SK-N-SH (cell line): ENCODE data around the gene TEKT1. TPM values are rescaled to one million over a fixed set of nuclear protein-coding genes. Genes with fewer than 3 reads are reported as not detected.

Experiments used
- CTCF ChIA-PET: fragments of 300-600, 350-600 bp; formaldehyde crosslinking; extraction: SDS; loops from one replicate; lab custom pipeline; 2021; lab: Yijun Ruan, JAX
- POLR2A ChIA-PET: fragments of 350-600 bp; sonication (Branson Sonifier 250); formaldehyde crosslinking; extraction: SDS; loops from one replicate; lab custom pipeline; 2020; ENCODE audit warnings: antibody characterized with exemption, inconsistent platforms; lab: Yijun Ruan, JAX
- DNase-seq: peaks from one replicate; pipeline ENCODE4 v3.0.0; 2012
- H2AFZ ChIP-seq: fragments of 200-600 bp; sonication (generic); 2 replicates; pipeline ENCODE4 v1.8.1; 2016; ENCODE audit warnings: antibody characterized with exemption, mild to moderate bottlenecking, low read depth
- H3F3A ChIP-seq: fragments of 200-600 bp; sonication (generic); replicated peaks from 2 replicates; pipeline ENCODE3; 2016; ENCODE audit warnings: antibody characterized with exemption, mild to moderate bottlenecking; ENCODE audit not compliant: insufficient read depth
- H3K27ac ChIP-seq, 2 experiments: fragments of 200-500 bp in 1 of 2; fragments of 200-600 bp in 1 of 2; sonication (Bioruptor generic) in 1 of 2; sonication (generic), shearing (Covaris generic) in 1 of 2; 2 replicates each; pipeline versions ENCODE4 v1.5.1 to v1.6.1; 2014 to 2016; ENCODE audit warnings: low read depth in 2 of 2, inconsistent platforms in 1 of 2, low read length in 1 of 2, mild to moderate bottlenecking in 1 of 2, mixed read lengths in 1 of 2
- H3K27me3 ChIP-seq: fragments of 200-600 bp; sonication (generic), shearing (Covaris generic); 2 replicates; pipeline ENCODE4 v1.6.1; 2016; ENCODE audit warnings: mixed run types; ENCODE audit not compliant: insufficient read depth
- H3K36me3 ChIP-seq, 2 experiments: fragments of 200-500 bp in 1 of 2; fragments of 200-600 bp in 1 of 2; sonication (Bioruptor generic) in 1 of 2; sonication (generic) in 1 of 2; replicated peaks in 1 of 2; 2 replicates each; pipeline versions ENCODE3 to v1.5.1; 2014 to 2016; ENCODE audit warnings: low read length in 1 of 2, mild to moderate bottlenecking in 1 of 2; ENCODE audit not compliant: insufficient read depth in 2 of 2, control insufficient read depth in 1 of 2
- H3K4me1 ChIP-seq, 2 experiments: fragments of 200-500 bp in 1 of 2; fragments of 200-600 bp in 1 of 2; sonication (Bioruptor generic) in 1 of 2; sonication (generic), shearing (Covaris generic) in 1 of 2; 2 replicates each; pipeline versions ENCODE4 v1.5.1 to v1.6.1; 2014 to 2016; ENCODE audit warnings: low read depth in 1 of 2, low read length in 1 of 2, mixed run types in 1 of 2; ENCODE audit not compliant: insufficient read depth in 2 of 2, control insufficient read depth in 1 of 2
- H3K4me2 ChIP-seq: fragments of 200-600 bp; sonication (generic), shearing (Covaris generic); 2 replicates; pipeline ENCODE4 v1.6.1; 2017; ENCODE audit warnings: mixed run types
- H3K4me3 ChIP-seq, 2 experiments: fragments of 200-500 bp in 1 of 2; fragments of 200-600 bp in 1 of 2; sonication (Bioruptor generic) in 1 of 2; sonication (generic), shearing (Covaris generic) in 1 of 2; 2 replicates each; pipeline versions ENCODE4 v1.5.1 to v1.8.1; 2014 to 2016; ENCODE audit warnings: low read depth in 2 of 2, inconsistent platforms in 1 of 2, low read length in 1 of 2, mild to moderate bottlenecking in 1 of 2, mixed read lengths in 1 of 2, moderate library complexity in 1 of 2
- H3K79me2 ChIP-seq: fragments of 200-600 bp; sonication (generic); 2 replicates; pipeline ENCODE4 v1.8.1; 2017; ENCODE audit warnings: mild to moderate bottlenecking; ENCODE audit not compliant: insufficient read depth
- H3K9ac ChIP-seq: fragments of 200-600 bp; sonication (generic); 2 replicates; pipeline ENCODE4 v1.6.1; 2017; ENCODE audit warnings: mixed run types
- H3K9me2 ChIP-seq: fragments of 200-600 bp; sonication (generic); 2 replicates; pipeline ENCODE4 v1.6.1; 2017; ENCODE audit warnings: mixed run types
- H3K9me3 ChIP-seq: fragments of 200-600 bp; sonication (generic); 2 replicates; pipeline ENCODE4 v1.6.1; 2017; ENCODE audit warnings: mixed run types, mild to moderate bottlenecking, moderate library complexity
- H4K20me1 ChIP-seq: fragments of 200-600 bp; sonication (generic); 2 replicates; pipeline ENCODE4 v1.6.1; 2017; ENCODE audit warnings: mild to moderate bottlenecking, mixed run types; ENCODE audit not compliant: insufficient read depth
- CHD2 ChIP-seq: fragments of 150-350 bp; IDR thresholded peaks from 2 replicates; pipeline ENCODE4 v1.6.1; 2018; ENCODE audit warnings: low read length; ENCODE audit not compliant: partially characterized antibody
- EZH2phosphoT487 ChIP-seq: fragments of 200-600 bp; sonication (generic); IDR thresholded peaks from 2 replicates; pipeline ENCODE4 v1.6.1; 2017; ENCODE audit warnings: low read depth, mixed run types, mild to moderate bottlenecking, antibody characterized with exemption, moderate library complexity, borderline replicate concordance
- FOSL2 ChIP-seq: IDR thresholded peaks from 2 replicates; pipeline ENCODE4 v1.4.0; 2012; ENCODE audit warnings: low read depth, mild to moderate bottlenecking, moderate library complexity, borderline replicate concordance
- FOXJ3 ChIP-seq: sonication (generic); formaldehyde crosslinking; IDR thresholded peaks from 2 replicates; pipeline ENCODE4 v1.5.1; 2020; ENCODE audit warnings: mild to moderate bottlenecking, missing genetic modification reagents
- GABPA ChIP-seq: IDR thresholded peaks from 2 replicates; pipeline ENCODE4 v1.4.0; 2012; ENCODE audit warnings: low read depth, mild to moderate bottlenecking
- JUND ChIP-seq: IDR thresholded peaks from 2 replicates; pipeline ENCODE4 v1.4.0; 2012
- MXI1 ChIP-seq: IDR thresholded peaks from 2 replicates; pipeline ENCODE4 v1.6.1; 2012; ENCODE audit warnings: mild to moderate bottlenecking, low read depth, low read length, improper control_type of control experiment
- NFIC ChIP-seq: IDR thresholded peaks from 2 replicates; pipeline ENCODE4 v1.4.0; 2012; ENCODE audit warnings: borderline replicate concordance
- NRF1 ChIP-seq: IDR thresholded peaks from 2 replicates; pipeline ENCODE4 v1.6.1; 2012; ENCODE audit warnings: low read depth, mild to moderate bottlenecking, low read length
- RCOR1 ChIP-seq: fragments of 150-350 bp; IDR thresholded peaks from 2 replicates; pipeline ENCODE4 v1.6.1; 2017; ENCODE audit warnings: antibody characterized with exemption, low read length
- RFX5 ChIP-seq: IDR thresholded peaks from 2 replicates; pipeline ENCODE4 v1.6.1; 2012; ENCODE audit warnings: mild to moderate bottlenecking, improper control_type of control experiment, low read length
- RXRA ChIP-seq: IDR thresholded peaks from 2 replicates; pipeline ENCODE4 v1.4.0; 2012; ENCODE audit warnings: low read depth, mild to moderate bottlenecking, borderline replicate concordance
- SIN3A ChIP-seq: IDR thresholded peaks from 2 replicates; pipeline ENCODE4 v1.6.1; 2012; ENCODE audit warnings: low read depth, mild to moderate bottlenecking, low read length, moderate library complexity, borderline replicate concordance
- TCF12 ChIP-seq: IDR thresholded peaks from 2 replicates; pipeline ENCODE4 v1.4.0; 2012
- TEAD4 ChIP-seq: IDR thresholded peaks from 2 replicates; pipeline ENCODE4 v1.4.0; 2012; ENCODE audit warnings: mild to moderate bottlenecking, borderline replicate concordance; ENCODE audit not compliant: insufficient read depth
- WGBS: methylation state at CpG from one replicate; pipeline ENCODE4 v1.1.6; 2017; ENCODE audit warnings: low lambda C conversion rate; 5-methylcytosine and 5-hydroxymethylcytosine counted together
- polyA plus RNA-seq, 3 experiments: library from polyadenylated mRNA; depleted of rRNA; stranded (reverse); fragments of >200 nt; gene quantifications; 2 replicates each; pipeline ENCODE4 v1.2.3, GENCODE V29; 2012
- TF ChIP-seq, protein P1 (sequence below): IDR thresholded peaks from 2 replicates; pipeline ENCODE4 v1.4.0; 2012; ENCODE audit warnings: low read depth, borderline replicate concordance
- TF ChIP-seq, protein P2 (sequence below): fragments of 150-350 bp; IDR thresholded peaks from 2 replicates; pipeline ENCODE4 v1.6.1; 2016; ENCODE audit warnings: mild to moderate bottlenecking, low read depth, low read length
- TF ChIP-seq, protein P3 (sequence below): fragments of 150-350 bp; IDR thresholded peaks from 2 replicates; pipeline ENCODE4 v1.6.1; 2017; ENCODE audit warnings: antibody characterized with exemption, low read length, low read depth, borderline replicate concordance
- TF ChIP-seq, protein P4 (sequence below): IDR thresholded peaks from 2 replicates; pipeline ENCODE4 v1.6.1; 2012; ENCODE audit warnings: mild to moderate bottlenecking, low read depth, low read length, moderate library complexity
- TF ChIP-seq, protein P5 (sequence below): IDR thresholded peaks from 2 replicates; pipeline ENCODE4; 2012

TEKT1 gene
- polyA plus RNA-seq, 1 of the 3 experiments (the other 2 are of a cell fraction), result not detected

DNA sequence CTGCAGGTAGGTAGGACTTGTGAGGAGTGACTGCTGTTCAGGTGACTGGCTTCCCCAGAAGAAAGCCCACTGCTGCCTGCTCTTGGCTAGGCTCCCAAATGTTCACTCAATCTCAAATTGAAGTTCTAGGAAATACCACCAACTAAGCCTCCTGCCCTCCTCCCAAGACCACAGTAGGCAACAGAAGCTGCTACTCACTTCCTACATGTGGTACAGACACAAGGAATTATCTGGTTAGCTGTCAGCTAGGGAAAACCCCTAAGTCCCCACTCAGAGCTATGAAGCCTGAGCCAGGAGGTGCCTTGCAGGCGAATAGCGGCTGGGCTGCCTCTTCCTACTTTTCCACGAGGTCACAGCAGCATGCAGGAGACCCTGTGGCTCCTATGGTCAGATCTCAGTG, 50.6 kb downstream of the TEKT1 start (continued):
- TF ChIP-seq FOSL2 (no peak), GABPA (no peak), NRF1 (no peak), TEAD4 (no peak), RXRA (no peak), CHD2 (no peak)

DNA sequence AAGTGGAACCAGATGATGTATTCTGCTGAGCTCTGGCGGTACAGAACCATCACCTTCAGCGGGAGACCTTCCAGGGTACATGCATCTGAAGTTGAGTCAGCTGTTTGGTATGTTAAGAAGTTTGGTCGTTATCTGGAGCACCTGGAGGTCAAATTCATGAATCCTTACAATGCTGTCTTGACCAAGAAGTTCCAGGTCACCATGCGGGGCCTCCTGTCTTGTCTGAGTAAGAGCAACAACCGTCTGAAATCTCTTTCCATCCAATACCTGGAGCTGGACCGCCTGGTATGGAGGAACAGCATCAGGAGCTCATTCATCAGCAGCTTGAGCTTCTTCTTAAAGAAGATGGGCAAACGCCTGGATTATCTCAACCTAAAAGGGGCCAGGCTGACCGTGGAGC, 51.5 kb downstream of the TEKT1 start:
- Histone ChIP-seq H3K9me2 (no peaks in the 10 kb centered on the region), H3K9me3 (no peaks in the 10 kb centered on the region), H3K4me1 (no peaks in the 10 kb centered on the region), H3K27ac (no peak overlapping the region), H4K20me1 (no peaks in the 10 kb centered on the region), H3K9ac (no peak overlapping the region), H3K4me3 (no peak overlapping the region), H3K36me3 (no peaks in the 10 kb centered on the region), H3F3A (no peaks in the 10 kb centered on the region), H3K4me2 (no peak overlapping the region), H3K79me2 (no peaks in the 10 kb centered on the region), H2AFZ (no peak overlapping the region), H3K27me3 (peaks cover 69% of the 10 kb centered on the region)
- no peak for DNase-seq
- 6% methylated on average over 8 of the region's 8 CpGs for WGBS
- TF ChIP-seq RCOR1, result no peak
- no peak for TF ChIP-seq NFIC
- TF ChIP-seq, protein P1, sequence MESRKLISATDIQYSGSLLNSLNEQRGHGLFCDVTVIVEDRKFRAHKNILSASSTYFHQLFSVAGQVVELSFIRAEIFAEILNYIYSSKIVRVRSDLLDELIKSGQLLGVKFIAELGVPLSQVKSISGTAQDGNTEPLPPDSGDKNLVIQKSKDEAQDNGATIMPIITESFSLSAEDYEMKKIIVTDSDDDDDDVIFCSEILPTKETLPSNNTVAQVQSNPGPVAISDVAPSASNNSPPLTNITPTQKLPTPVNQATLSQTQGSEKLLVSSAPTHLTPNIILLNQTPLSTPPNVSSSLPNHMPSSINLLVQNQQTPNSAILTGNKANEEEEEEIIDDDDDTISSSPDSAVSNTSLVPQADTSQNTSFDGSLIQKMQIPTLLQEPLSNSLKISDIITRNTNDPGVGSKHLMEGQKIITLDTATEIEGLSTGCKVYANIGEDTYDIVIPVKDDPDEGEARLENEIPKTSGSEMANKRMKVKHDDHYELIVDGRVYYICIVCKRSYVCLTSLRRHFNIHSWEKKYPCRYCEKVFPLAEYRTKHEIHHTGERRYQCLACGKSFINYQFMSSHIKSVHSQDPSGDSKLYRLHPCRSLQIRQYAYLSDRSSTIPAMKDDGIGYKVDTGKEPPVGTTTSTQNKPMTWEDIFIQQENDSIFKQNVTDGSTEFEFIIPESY, result no peak
- no peak for TF ChIP-seq JUND
- TF ChIP-seq, protein P2, sequence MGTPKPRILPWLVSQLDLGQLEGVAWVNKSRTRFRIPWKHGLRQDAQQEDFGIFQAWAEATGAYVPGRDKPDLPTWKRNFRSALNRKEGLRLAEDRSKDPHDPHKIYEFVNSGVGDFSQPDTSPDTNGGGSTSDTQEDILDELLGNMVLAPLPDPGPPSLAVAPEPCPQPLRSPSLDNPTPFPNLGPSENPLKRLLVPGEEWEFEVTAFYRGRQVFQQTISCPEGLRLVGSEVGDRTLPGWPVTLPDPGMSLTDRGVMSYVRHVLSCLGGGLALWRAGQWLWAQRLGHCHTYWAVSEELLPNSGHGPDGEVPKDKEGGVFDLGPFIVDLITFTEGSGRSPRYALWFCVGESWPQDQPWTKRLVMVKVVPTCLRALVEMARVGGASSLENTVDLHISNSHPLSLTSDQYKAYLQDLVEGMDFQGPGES, result no peak
- TF ChIP-seq, protein P3, sequence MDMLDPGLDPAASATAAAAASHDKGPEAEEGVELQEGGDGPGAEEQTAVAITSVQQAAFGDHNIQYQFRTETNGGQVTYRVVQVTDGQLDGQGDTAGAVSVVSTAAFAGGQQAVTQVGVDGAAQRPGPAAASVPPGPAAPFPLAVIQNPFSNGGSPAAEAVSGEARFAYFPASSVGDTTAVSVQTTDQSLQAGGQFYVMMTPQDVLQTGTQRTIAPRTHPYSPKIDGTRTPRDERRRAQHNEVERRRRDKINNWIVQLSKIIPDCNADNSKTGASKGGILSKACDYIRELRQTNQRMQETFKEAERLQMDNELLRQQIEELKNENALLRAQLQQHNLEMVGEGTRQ, result no peak
- TF ChIP-seq EZH2phosphoT487, result no peak
- TF ChIP-seq RFX5, result no peak
- no peak for TF ChIP-seq CHD2
- no peak for TF ChIP-seq TCF12
- TF ChIP-seq SIN3A, result no peak
- TF ChIP-seq, protein P4, sequence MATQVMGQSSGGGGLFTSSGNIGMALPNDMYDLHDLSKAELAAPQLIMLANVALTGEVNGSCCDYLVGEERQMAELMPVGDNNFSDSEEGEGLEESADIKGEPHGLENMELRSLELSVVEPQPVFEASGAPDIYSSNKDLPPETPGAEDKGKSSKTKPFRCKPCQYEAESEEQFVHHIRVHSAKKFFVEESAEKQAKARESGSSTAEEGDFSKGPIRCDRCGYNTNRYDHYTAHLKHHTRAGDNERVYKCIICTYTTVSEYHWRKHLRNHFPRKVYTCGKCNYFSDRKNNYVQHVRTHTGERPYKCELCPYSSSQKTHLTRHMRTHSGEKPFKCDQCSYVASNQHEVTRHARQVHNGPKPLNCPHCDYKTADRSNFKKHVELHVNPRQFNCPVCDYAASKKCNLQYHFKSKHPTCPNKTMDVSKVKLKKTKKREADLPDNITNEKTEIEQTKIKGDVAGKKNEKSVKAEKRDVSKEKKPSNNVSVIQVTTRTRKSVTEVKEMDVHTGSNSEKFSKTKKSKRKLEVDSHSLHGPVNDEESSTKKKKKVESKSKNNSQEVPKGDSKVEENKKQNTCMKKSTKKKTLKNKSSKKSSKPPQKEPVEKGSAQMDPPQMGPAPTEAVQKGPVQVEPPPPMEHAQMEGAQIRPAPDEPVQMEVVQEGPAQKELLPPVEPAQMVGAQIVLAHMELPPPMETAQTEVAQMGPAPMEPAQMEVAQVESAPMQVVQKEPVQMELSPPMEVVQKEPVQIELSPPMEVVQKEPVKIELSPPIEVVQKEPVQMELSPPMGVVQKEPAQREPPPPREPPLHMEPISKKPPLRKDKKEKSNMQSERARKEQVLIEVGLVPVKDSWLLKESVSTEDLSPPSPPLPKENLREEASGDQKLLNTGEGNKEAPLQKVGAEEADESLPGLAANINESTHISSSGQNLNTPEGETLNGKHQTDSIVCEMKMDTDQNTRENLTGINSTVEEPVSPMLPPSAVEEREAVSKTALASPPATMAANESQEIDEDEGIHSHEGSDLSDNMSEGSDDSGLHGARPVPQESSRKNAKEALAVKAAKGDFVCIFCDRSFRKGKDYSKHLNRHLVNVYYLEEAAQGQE, result no peak
- no peak for TF ChIP-seq MXI1
- no peak for TF ChIP-seq RXRA
- TF ChIP-seq, protein P5, sequence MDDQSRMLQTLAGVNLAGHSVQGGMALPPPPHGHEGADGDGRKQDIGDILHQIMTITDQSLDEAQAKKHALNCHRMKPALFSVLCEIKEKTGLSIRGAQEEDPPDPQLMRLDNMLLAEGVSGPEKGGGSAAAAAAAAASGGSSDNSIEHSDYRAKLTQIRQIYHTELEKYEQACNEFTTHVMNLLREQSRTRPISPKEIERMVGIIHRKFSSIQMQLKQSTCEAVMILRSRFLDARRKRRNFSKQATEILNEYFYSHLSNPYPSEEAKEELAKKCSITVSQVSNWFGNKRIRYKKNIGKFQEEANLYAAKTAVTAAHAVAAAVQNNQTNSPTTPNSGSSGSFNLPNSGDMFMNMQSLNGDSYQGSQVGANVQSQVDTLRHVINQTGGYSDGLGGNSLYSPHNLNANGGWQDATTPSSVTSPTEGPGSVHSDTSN, result no peak
- TF ChIP-seq FOXJ3 (CRISPR knock-in tag), result no peak
- POLR2A ChIA-PET, result no interaction called here
- CTCF ChIA-PET, result no interaction called here
